ENCODE measurements around the gene CNTNAP2.

- TF ChIP-seq GATA3 (IDR thresholded peaks at IDR 0.05; ENCODE audit: low read depth, low read length) (no peak), GATA2 (IDR thresholded peaks at IDR 0.05; ENCODE audit: low read depth, low read length) (no peak)
These were observed 946.3 kb downstream of the CNTNAP2 start for GRCh38 chr7:147062897-147063296.
